SKM-1 treated with dmso at 0.1 percent for 144 hours (cell line): ENCODE data around the gene ANKRD40.

Experiments used
- DNase-seq: peaks from one replicate; lab custom pipeline; 2025; ENCODE audit not compliant: unreplicated experiment; lab: John Stamatoyannopoulos, UW

Gene ANKRD40

DNA sequence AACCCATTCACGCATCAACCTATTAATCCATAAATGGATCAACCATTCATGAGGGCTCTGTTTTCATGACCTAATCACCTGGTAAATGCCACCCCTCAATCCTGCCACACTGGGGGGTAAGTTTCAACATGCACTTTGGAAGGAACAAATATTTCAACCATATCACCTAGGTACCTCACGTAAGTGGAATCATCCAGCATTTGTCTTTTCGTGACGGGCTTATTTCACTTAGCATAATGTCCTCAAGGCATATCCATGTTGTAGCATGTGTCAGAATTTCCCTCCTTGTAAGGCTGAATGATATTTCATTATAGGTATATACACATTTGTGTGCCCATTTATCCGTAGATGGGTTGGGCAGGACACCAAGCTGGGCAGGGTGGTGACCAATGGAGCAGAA is 35.6 kb downstream of the ANKRD40 start:
- DNase-seq: no peak

DNA sequence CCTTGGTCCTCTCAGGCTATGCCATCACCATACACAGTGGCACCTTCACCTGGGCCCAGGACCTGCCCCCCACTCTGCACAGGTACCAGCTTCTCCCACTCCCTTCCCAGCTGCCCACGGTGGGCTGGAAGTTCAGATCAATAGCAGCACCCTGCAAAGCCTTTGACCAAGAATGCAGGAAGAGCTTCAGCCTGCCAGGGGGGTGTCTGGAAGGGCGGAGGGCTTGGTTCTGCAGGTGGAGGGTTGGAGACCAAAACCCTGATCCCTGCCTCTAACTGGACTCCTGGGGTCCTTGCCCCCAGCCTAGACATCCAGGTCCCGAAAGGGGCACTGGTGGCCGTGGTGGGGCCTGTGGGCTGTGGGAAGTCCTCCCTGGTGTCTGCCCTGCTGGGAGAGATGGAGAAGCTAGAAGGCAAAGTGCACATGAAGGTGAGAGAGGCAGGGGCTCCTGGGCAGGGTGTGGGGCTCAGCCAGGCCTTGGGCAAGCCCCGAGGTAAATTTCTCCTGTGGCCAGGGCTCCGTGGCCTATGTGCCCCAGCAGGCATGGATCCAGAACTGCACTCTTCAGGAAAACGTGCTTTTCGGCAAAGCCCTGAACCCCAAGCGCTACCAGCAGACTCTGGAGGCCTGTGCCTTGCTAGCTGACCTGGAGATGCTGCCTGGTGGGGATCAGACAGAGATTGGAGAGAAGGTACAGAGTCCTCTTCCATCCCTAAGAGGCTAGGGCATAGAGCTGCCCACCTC is 38.7 kb downstream of the ANKRD40 start:
- no peak for DNase-seq

DNA sequence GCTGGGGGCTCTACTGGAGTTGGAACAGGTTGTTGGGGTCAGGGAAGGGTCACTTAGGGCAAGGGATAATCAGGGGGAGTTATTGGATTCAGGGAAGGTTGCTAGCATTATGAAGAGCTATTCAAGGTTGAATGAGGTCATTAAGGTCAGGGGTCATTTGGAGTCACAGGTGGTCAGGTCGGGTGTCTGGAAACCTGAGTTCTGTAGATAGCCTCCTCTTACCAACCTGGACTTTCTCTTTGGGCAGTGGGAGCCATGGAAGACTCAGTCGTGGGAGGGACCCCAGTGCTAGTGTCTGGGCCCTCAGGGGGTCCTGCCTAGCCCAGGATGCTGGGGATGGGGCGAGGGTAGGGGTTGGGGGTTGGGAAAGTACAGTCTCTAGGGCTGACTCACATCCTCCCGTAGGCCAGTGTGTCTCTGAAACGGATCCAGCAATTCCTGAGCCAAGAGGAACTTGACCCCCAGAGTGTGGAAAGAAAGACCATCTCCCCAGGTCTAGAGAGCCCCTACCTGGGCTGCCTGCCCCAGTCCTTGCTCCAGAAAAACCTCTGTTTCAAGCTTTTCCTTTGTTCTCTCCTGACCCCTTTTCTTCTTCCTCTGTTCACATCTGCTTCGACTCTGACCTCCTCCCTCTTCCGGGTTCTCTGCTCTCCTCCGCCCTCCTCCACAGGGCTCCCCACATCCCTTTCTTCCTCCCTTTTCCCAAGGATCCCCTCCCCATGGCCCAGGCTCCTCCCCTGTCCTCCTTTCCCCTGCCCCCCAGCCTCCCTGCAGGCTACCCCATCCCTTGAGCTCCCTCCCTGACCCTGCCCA is 39.5 kb downstream of the ANKRD40 start:
- DNase-seq: no peak

DNA sequence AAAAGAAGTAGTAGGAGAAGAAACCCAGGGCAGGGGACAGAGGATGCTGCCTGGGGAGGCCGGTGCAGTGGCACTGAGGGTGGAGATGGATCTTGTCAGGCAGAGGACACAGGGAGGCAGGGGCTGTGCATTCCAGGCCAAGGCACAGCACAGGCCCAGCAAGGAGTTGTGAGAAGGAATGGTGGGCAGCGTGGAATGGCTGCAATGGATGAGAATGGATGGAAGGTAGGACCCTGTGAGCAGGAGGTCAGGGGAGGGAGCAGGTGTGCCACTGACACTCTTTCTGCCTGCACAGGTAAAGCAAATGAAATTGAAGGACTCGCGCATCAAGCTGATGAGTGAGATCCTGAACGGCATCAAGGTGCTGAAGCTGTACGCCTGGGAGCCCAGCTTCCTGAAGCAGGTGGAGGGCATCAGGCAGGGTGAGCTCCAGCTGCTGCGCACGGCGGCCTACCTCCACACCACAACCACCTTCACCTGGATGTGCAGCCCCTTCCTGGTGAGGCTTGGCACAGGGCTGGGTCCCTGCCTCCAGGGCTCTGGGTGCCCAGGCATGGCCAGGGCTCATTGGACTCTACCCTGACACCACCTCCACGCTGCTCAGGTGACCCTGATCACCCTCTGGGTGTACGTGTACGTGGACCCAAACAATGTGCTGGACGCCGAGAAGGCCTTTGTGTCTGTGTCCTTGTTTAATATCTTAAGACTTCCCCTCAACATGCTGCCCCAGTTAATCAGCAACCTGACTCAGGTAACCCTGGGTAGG is 40.3 kb downstream of the ANKRD40 start:
- DNase-seq: no peak

DNA sequence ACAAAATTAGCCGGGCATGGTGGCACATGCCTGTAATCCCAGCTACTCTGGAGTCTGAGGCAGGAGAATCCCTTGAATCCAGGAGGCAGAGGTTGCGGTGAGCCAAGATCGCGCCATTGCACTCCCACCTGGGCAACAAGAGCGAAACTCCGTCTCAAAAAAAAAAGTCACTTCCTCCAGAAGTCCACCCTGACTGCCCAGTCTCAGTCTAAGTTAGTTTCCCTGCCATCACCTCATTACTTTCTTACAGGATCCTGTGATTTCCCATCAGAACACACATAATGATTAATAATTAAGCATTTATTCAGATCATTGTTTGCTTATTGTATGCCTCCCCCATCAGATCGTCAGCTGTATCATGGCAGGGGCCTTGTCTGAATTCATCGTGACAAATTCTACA is 41.4 kb downstream of the ANKRD40 start:
- no peak for DNase-seq

DNA sequence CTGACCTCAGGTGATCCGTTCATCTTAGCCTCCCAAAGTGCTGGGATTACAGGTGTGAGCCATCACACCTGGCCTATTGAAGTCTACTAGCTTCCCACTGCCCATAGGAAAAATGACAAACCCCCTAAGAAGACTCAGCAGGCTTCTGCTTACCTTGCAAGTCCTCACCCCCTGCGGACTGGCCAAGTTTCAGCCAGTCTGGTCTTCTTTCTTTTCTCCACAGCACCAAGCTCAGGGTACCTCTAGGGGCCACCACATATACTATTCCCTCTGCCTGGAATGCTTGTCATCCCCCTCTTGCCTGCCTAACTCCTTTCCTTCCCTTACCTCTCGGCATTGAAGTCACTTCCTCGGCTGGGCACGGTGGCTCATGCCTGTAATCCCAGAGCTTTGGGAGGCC is 41.9 kb downstream of the ANKRD40 start:
- no peak for DNase-seq

DNA sequence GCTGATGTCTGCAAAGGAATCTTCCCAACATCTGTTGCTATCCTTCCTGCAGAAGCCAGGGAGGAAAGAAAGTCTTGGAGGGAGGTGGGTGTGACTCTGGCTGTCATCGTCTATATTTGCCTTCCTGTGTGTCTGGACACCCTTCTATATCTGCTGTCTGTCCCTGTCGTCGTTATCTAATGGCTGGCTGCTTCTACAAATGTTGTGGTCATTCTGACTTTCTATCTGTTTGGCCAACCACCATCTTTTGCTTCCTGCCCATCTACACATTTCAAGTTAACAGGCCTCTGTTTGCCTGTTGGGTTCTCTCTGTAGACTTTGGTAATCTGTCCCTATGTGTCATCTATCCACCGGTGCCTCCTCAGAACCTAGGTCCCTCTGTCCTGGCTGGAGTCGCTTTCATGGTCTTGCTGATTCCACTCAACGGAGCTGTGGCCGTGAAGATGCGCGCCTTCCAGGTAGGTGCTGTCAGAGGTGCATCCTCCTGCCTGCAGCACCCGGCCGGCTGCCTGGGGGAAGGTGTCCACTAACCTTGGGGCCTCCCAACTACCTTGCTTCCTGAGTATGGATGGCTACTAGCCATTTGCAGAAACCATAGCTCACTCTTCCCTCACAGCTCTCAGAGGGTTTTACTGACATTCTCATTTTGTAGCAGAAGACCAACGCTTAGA is 42.8 kb downstream of the ANKRD40 start:
- DNase-seq: no peak

DNA sequence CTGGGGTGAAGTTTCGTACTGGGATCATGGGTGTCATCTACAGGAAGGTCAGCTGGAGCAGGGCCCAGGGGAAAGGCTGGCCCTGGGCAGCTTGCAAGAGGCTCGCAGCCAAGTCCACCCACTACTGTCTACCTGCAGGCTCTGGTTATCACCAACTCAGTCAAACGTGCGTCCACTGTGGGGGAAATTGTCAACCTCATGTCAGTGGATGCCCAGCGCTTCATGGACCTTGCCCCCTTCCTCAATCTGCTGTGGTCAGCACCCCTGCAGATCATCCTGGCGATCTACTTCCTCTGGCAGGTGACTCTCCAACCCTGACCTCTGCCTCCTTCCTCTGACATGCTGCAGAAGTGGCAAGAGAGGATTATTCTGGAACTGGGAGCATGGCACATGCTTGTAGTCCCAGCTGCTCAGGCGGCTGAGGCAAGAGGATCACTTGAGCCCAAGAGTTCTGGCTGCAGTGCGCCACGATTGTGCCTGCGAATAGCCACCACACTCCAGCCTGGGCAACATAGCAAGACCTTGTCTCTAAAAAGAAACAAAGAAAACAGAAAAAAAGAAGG is 43.8 kb downstream of the ANKRD40 start:
- DNase-seq: no peak

DNA sequence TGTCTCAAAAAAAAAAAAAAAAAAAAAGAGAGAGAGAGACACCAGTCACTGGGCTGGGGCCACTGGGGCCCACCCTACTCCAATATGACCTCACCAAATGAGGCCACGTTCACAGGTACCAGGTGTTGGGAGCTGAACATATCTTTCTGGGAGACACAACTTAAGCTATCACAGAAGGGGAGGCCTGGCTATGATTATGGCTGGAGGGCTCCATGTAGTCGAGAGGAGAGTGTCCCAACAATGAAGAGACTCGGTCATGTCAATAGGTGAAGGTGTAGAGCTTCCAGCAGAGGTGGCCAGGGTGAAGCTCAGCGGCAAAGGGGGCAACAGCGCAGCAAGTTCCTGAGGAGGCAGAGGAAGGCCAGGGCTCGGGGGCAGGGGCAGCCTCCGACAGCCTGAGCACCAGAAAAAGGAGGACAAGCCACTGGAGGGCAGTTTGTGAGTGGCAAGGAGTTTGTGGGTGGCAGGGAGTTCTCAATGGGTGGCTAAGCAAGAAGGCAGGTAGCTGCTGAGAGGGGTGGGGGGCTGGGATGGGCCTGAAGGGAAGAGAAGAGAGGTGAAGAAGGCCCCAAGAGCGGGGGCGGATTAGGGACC is 45.0 kb downstream of the ANKRD40 start:
- DNase-seq: no peak

DNA sequence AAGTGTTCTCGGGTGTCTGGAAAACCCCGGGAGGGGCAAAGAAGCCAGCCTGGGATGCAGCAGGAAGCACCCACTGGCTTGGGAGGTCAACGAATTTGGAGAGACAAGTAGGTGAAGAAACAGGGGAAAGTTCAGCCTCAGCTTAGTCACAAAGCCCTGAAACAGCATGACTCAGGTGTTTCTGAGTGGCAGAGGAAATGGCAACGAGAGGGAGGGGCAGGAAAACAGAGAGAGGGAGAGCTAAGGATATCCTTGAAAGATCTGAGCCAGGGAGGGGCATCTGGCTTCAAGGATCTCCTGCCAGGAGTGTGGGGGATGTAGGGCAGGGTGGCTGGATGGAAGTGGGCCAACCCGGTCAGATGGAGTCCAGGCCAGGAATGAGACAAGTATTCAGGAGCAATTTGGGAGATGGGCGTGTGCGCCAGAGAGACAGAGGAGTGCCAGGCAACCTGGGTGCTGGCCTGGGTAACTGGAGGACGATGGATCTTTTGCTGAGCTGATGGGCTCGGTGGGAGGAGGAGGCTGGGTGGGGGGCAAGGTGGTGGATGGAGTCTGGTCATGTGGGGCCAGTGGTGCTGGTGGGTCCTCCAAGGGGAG is 45.8 kb downstream of the ANKRD40 start:
- peak; percentile 34 for DNase-seq

DNA sequence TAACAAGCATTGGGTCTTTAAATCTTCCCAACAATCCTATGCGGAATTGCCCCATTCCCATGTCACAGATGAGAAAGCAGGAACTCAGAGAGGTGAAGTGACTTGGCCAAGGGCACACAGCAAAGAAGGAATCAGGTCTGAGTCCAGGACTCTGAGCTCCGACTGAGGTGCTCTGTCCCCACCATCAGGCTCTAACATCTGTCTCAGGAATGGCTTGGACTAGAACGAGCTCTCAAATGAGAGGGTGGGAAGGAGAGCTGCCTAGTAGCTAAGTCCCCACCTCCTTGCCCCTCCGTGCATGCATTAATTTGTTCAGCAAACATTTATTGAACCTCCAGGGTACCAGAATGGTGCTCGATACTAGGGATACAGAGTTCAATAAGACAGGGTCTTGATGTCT is 46.4 kb downstream of the ANKRD40 start:
- no peak for DNase-seq

DNA sequence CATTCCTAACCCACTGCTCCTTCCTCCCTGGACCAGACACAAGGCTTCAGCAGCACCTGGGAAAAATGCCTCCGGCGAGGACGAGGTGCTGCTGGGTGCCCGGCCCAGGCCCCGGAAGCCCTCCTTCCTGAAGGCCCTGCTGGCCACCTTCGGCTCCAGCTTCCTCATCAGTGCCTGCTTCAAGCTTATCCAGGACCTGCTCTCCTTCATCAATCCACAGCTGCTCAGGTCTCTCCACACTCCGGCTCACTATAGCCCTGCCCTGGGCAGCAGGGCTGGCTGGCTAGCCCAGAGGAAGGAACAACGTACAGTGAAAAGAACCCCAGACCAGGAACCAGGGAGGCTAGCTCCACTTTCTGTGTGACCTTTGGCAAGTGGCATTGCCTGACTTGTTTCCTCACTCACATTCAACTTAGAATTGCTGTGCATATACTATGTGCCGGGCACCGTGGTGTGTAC is 46.8 kb downstream of the ANKRD40 start:
- DNase-seq: peak; percentile 44

DNA sequence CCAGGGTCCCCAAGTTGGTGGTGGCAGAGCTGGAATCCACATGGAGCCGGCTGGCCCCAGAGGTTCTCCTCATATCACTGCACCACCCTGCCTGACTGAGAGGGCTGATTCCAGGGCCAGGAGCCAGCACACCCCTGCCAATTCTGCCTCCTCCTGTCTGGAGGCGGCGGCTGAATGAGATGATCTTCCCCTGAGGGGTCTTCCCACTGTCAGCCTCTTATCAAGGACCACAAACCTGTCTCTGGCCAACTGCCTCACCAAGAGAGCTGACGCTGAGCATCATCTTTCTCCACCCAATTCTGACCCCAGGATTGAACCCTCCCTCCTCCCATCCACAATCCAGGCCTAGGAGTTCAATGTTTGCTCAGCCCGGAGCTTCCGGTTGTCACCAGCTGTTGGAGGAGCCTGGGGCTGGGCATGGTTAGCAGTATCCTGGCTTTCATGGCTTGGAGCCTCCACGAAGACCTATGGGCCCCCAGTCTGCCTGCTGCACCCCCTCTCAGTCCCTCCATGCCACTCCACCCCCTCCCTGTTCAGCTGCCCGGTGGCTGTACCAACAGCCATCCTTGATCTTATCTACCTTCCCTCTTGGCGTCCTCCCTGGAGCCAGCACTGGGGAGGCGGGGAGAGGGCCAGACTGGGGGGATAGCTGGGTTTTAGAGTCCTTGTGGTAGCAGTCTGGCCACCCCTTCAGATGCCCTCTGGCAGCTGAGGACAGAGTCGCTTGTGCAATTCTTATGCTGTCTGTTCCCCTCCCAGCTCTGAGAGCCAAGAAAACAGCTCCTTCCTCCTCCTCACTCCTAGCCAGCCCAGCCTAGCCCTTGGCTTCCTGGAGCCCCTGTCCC is 47.5 kb downstream of the ANKRD40 start:
- peak; percentile 50 for DNase-seq

DNA sequence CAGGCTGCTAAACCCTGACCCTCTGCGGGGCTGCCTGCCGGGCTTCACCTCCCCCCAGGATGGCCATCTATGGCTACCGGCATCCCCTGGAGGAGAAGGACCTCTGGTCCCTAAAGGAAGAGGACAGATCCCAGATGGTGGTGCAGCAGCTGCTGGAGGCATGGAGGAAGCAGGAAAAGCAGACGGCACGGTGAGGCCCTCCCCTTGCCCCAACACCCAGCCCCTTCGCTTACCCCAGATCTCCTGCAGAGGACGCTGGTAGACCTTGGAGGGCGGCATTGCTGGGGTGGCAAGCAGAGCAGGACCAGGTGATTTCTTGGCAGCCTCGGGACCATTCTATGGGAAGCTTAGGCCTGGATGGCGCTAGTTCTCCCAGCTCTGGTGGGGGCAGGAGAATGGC is 48.5 kb downstream of the ANKRD40 start:
- no peak for DNase-seq

DNA sequence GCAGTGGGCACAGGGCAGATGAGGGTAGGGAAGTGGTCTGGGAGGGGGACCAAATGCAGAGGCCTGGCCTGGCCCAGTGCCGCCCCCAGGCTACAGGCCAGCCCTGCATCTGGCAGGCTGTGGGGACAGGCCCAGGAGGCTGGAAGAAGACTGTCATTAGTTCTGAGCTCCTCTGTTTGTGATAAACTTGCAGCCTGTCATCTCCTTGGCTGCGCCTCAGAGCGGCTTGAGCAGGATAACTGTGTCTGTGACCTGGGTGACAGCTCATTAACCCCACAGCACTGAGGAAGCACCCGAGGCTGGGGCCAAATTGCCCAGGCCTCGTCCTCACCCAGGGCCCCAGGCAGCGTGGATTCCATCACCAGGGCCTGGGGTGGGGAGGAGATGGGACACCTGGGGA is 49.1 kb downstream of the ANKRD40 start:
- DNase-seq: no peak

DNA sequence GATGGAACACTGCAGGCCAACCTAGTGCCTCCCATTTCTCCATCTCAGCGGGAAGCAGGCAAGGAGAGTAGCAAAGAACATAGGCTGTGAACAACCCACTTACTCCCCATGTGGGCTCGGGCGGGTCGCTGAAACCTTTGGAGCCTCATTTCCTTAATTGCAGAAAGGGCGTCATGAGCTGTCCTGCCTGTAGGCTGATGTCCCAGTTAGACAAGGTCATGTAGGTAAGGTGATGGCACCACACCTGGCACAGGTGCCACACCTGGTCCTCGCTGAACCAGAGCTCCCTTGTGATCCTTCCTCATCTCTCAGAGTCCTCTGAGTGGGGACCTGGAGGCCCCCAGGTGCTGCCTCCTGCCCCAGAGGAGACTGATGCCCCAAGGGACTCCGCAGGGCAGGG is 50.1 kb downstream of the ANKRD40 start:
- DNase-seq: no peak

DNA sequence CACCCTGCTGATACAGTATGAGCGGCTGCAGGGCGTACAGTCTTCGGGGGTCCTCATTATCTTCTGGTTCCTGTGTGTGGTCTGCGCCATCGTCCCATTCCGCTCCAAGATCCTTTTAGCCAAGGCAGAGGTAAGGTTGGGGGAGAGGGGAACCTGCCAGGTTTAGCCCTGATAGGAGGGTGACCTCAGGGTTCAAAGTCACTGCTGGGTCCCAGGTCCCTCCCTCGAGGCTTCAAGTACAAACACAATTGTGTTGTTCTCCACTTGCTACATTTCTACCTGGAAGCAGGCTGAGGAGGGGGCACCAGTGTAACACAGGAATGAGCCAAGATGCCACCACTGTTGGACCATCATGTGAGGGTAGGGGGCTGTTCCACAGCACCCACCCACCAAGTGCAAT is 50.7 kb downstream of the ANKRD40 start:
- no peak for DNase-seq

DNA sequence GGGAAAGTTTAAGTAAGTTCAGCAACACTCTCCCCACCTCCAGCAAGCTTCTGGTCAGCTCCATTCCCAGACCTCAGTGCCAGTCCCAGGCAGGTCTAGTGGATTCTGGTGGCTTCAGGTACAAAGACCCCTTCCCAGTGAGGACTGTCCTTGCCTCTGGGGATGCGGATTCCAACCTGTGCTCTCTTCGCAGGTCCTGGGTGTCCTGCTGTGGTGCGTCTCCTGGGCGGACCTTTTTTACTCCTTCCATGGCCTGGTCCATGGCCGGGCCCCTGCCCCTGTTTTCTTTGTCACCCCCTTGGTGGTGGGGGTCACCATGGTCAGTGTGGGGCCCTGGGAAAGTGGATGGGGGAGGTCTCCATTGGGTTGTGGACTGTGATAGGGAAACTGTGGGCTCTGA is 51.2 kb downstream of the ANKRD40 start:
- no peak for DNase-seq

DNA sequence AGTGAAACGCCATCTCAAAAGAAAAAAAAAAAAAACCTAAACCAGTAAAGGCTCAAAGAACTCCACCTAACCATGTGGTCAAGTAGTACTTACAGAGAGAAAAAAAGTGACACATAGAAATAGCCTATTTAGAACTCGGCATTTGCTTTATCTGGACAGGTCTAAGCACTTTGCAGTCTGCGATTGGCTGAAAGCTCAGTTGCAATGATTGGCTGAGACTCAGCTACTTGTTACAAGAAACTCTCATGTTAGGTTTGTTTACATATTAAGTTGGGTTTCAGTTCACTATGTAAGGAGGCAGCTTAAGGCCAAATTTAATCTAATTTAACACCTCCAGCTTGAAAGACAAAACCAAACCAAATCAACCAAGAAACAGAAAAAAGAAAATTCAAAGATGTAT is 54.0 kb downstream of the ANKRD40 start:
- no peak for DNase-seq
